NT2/D1 (cell line): ENCODE data around the gene AMY1B.
"Not testable (repeated sequence)": the region's sequence is repeated elsewhere in the genome, so short reads cannot be mapped to it uniquely, and the experiment has no call there.

Experiments
- SUZ12 ChIP-seq: IDR thresholded peaks from 2 replicates; pipeline ENCODE4 v1.6.1; 2011; ENCODE audit not compliant: insufficient read length, insufficient read depth; ENCODE audit errors: extremely low read depth
- YY1 ChIP-seq: IDR thresholded peaks from 2 replicates; pipeline ENCODE4 v1.6.1; 2011; ENCODE audit not compliant: insufficient read length, insufficient read depth
- ZNF274 ChIP-seq: IDR thresholded peaks from 2 replicates; pipeline ENCODE4 v1.6.1; 2011; ENCODE audit warnings: mild to moderate bottlenecking, low read depth, low read length

GRCh38 chr1:103738031-103738430, 42.0 kb upstream of the AMY1B start:
- TF ChIP-seq SUZ12, YY1, ZNF274: not testable (repeated sequence)
